GM18861 (cell line): ENCODE results near the gene FOXC1.
A peak's percentile ranks its signal among the peaks of the same experiment; 100 is the strongest.

Experiments
- ATAC-seq: cut with Tn5 transposase; IDR thresholded peaks from one replicate; pipeline ENCODE4 v1.9.1; 2021; ENCODE audit not compliant: unreplicated experiment

Gene FOXC1

GRCh38 chr6:1609648-1610496, at the start of gene FOXC1:
Gene FOXC1, plus strand, starts transcription at chr6:1609915. Its CDS starts 531 bp downstream, at chr6:1610446.
- peak; percentile 53 for ATAC-seq

GRCh38 chr6:1560281-1561058, 49.2 kb upstream of the FOXC1 start:
- ATAC-seq = no peak

- no peak for ATAC-seq
These were observed 48.4 kb upstream of the FOXC1 start for GRCh38 chr6:1561355-1561754.

GRCh38 chr6:1562171-1562955, 47.4 kb upstream of the FOXC1 start:
- no peak for ATAC-seq

GRCh38 chr6:1569377-1569776, 40.3 kb upstream of the FOXC1 start:
- ATAC-seq = no peak

GRCh38 chr6:1570848-1571247, 38.9 kb upstream of the FOXC1 start:
- no peak for ATAC-seq

GRCh38 chr6:1572892-1573291, 36.8 kb upstream of the FOXC1 start:
- ATAC-seq = no peak

- ATAC-seq = no peak
These were observed 35.5 kb upstream of the FOXC1 start for GRCh38 chr6:1574083-1574761.

- no peak for ATAC-seq
These were observed 34.9 kb upstream of the FOXC1 start for GRCh38 chr6:1574890-1575209.

GRCh38 chr6:1575210-1576041, 34.3 kb upstream of the FOXC1 start:
- no peak for ATAC-seq

- no peak for ATAC-seq
These were observed 33.5 kb upstream of the FOXC1 start for GRCh38 chr6:1576166-1576565.

GRCh38 chr6:1576711-1577110, 33.0 kb upstream of the FOXC1 start:
- ATAC-seq = no peak

GRCh38 chr6:1577146-1577680, 32.5 kb upstream of the FOXC1 start:
- no peak for ATAC-seq

- peak; percentile 45 for ATAC-seq
These were observed 31.6 kb upstream of the FOXC1 start for GRCh38 chr6:1577896-1578745.

GRCh38 chr6:1579096-1579495, 30.6 kb upstream of the FOXC1 start:
- no peak for ATAC-seq

- ATAC-seq = no peak
These were observed 29.6 kb upstream of the FOXC1 start for GRCh38 chr6:1580109-1580508.

GRCh38 chr6:1580585-1580984, 29.1 kb upstream of the FOXC1 start:
- ATAC-seq = no peak

GRCh38 chr6:1581120-1581991, 28.4 kb upstream of the FOXC1 start:
- ATAC-seq = no peak
